ENCODE results near the gene ROPN1L.
"Not testable (repeated sequence)": the region's sequence is repeated elsewhere in the genome, so short reads cannot be mapped to it uniquely, and the experiment has no call there.

The ROPN1L gene

DNA sequence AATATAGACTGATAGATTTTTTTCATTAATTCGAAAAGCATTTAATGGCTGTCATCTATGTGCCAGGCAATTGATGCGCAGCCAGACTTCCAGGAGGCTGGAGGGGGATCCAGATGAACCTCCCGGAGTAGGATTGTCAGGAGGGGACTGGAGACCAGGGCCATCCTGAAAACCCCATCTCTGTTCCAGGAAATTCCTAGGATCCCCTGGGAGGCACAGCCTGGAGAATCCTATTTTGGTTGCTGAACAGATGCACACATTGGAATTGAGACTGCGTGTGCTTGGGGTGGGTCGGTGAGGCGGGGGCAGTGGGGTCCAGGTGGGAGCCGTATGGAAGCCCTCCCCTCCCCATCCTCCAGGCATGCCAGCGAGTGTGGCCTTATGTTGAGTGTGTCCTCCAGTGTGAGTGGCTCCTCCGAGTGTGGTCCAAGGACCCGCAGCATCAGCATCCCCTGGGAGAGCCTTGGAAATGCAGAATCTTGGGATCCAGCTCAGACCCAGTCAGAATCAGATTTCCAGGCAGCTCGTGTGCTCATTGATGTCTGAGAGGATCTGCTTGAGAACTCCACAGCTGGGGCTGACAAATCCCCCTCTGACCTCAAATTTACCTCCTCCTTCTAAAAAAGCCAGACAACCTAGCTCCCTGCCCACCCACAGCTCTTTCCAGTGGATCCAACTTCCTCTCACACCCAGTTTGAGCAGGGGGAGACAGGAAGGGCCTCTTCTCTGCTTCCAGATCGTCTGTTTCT, 38.7 kb downstream of the ROPN1L start:
- no peak for DNase-seq

GRCh38 chr5:10481241-10481935, 39.7 kb downstream of the ROPN1L start:
- DNase-seq = no peak

GRCh38 chr5:10482791-10483530, 41.3 kb downstream of the ROPN1L start:
- DNase-seq = no peak

- no peak for DNase-seq
Measured at GRCh38 chr5:10484774-10485141, 43.1 kb downstream of the ROPN1L start.

DNA sequence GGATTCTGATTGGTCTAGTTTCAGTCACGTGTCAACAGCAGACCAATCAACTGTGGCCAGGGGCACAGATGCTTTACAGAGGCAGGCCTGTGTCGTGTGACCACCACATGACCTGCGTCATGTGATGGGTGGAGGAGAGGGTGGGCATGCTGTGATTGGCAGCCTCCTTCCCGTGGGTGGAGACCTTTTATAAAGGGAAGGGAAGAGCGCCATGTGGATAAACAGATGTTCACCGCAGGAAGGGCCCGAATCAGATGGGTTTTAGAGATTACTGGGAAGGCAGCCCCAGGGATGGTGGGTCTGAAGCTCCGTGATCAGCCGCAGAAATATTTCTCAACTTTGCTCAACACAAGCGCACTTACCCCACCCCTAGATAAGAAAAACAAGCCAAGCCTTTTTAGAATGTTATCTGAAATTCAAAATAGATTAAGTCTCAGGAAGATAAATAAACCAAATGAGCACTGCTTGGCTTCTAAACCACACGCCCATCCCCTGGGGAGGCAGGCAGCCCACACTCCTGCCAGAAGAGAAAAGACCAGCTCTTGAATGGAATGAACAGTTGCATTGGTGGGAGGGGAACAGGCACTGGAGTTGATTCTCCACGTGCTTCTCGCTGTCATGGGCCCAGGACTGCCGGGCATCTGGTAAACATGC, 43.6 kb downstream of the ROPN1L start:
- DNase-seq = no peak

DNA sequence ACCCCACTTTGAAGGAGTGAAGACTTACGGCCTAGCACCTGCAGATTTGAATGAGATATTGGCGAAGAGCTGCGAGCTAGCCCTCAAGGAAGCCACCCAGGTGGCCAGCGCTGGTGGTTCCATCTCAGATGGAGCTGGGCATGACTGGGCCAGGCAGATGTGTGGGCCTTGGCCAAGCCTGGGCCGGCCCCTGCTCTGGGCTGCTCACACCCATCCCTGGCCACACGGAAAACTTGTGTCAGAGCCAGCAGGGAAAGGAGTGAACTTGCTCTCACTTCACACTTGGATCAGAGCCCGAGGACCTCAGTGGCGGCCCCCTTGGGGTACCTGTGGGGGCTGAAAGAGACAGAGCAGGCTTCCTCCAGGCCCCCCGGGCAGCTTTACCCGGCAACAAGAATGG, 44.2 kb downstream of the ROPN1L start:
- DNase-seq = no peak

GRCh38 chr5:10486511-10487344, 45.0 kb downstream of the ROPN1L start:
- no peak for DNase-seq

DNA sequence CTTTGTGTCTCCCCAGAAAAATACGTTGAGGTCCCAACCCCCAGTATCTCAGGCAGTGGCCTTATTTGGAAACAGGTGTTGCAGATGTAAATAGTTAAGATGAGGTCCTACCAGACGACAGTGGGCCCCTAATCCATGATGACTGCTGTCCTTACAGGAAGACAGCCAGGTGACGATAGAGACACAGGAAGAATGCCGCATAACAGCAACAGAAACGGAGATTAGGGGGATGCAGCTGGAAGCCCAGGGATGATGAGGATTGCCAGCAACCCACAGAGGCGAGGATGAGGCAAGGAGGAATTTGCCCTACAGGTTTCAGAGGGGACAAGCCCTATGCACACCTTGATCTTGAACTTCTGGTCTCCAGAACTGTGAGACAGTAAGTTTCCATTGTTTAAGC, 46.5 kb downstream of the ROPN1L start:
- DNase-seq = no peak

GRCh38 chr5:10489810-10490426, 48.2 kb downstream of the ROPN1L start:
- DNase-seq = no peak

GRCh38 chr5:10490927-10491672, 49.4 kb downstream of the ROPN1L start:
- no peak for DNase-seq

DNA sequence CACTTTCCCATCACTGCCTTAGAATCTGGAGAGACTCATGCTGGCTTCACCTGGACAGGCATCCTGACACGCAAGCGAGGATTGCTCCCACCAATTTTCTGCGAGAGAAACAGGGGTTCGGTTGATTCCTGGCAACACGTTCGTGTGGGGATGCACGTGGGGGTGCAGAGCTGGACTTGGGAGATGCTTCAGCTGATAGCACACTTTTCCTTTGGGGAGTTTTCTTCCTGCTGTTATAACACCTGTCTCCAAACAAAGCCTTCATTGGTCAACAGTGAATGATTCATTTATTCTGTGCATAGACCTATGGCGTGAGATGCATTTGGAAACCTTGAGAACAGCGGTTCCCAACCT, 50.0 kb downstream of the ROPN1L start:
- DNase-seq = no peak

DNA sequence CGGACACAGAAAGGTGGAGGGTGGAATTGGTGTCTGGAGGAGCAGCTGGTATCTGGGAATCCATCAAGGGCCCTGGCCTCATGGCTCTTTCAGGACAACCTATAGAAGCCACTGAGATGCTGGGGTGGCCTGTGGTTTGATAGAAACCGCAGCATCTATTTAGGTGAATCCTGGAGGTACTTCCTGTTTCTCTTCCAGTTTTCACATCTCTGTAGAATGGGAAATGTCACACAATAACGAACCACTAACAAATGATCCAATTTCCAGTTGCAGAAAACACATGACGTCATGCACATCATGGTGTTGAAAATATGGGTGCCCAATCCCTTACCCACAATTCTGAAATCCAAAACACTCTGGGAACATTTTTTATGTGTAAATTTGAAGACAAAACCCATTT, 52.2 kb downstream of the ROPN1L start:
- DNase-seq = no peak

GRCh38 chr5:10494497-10494896, 52.8 kb downstream of the ROPN1L start:
- not testable (repeated sequence) for DNase-seq

- DNase-seq = no peak
Measured at GRCh38 chr5:10497554-10497953, 55.9 kb downstream of the ROPN1L start.

GRCh38 chr5:10498350-10498749, 56.7 kb downstream of the ROPN1L start:
- no peak for DNase-seq

- no peak for DNase-seq
Measured at GRCh38 chr5:10499066-10499465, 57.4 kb downstream of the ROPN1L start.

GRCh38 chr5:10499776-10500175, 58.1 kb downstream of the ROPN1L start:
- no peak for DNase-seq

GRCh38 chr5:10500669-10501068, 59.0 kb downstream of the ROPN1L start:
- no peak for DNase-seq

- DNase-seq = no peak
Measured at GRCh38 chr5:10501554-10502075, 59.9 kb downstream of the ROPN1L start.

DNA sequence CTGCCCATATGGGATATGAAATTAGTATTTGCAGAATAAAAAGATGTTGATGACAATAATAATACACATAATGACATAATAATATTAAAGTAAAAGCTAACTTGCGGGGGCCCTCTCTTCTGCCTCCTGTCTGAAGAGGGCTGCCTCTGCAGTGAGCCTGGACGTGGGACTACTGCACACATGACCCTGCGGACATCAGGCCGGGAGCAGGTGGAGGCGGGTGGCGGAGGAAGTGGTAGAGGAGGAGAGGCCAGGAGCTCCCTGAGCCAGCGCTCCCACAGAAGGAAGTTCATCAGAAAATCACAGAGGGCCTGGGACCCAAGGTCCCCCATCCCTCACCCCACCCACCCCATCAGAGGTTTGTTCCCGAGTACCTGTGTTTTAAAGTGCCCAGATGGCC, 60.5 kb downstream of the ROPN1L start:
- DNase-seq = no peak

GRCh38 chr5:10502578-10502977, 60.9 kb downstream of the ROPN1L start:
- no peak for DNase-seq
